ENCODE measurements around the gene GTF3C2. TPM values are rescaled to one million over a fixed set of nuclear protein-coding genes. Genes with fewer than 3 reads are reported as not detected.
A peak's percentile ranks its signal among the peaks of the same experiment; 100 is the strongest.

Gene GTF3C2
- total and polyA plus RNA-seq, 2 of the 13 experiments (the other 11 are each of a cell fraction or from before 2014, with no cell fraction given) = 77.5 to 130 TPM

DNA sequence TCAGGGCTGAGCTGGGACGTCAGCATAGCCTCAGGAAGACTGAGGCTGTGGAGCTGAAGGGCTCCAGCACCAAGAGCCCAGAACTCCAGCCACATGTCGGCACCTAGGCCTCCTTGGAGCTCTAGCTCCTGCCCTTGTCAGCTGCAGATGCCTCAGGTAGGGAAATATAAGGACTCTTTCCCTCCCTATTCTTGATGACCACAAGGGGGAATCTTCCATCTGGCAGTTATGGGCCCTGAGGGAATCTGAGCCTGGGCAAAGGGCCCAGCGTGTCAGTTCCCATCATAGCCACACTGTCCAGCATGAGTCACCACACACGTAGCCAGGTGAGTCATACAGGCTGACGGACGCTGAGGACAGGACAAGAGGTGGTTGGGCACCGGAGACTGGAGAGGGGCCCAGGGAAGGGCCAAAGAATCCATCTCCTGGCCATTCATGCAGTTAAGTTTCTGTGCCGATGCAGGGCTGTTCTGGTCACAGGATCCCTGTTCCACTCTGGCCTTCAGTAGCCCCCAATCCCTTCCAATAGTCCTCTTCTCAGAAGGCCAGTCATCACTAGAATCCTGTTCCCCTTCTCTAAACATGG lies 35.5 kb downstream of the GTF3C2 start (continued):
- TF ChIP-seq, protein P1, sequence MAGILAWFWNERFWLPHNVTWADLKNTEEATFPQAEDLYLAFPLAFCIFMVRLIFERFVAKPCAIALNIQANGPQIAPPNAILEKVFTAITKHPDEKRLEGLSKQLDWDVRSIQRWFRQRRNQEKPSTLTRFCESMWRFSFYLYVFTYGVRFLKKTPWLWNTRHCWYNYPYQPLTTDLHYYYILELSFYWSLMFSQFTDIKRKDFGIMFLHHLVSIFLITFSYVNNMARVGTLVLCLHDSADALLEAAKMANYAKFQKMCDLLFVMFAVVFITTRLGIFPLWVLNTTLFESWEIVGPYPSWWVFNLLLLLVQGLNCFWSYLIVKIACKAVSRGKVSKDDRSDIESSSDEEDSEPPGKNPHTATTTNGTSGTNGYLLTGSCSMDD (CRISPR knock-in tag; IDR thresholded peaks at IDR 0.05) = no peak
- no peak for TF ChIP-seq HNRNPUL1 (IDR thresholded peaks at IDR 0.05; ENCODE audit: low read depth, low read length)
- TF ChIP-seq, protein P2, sequence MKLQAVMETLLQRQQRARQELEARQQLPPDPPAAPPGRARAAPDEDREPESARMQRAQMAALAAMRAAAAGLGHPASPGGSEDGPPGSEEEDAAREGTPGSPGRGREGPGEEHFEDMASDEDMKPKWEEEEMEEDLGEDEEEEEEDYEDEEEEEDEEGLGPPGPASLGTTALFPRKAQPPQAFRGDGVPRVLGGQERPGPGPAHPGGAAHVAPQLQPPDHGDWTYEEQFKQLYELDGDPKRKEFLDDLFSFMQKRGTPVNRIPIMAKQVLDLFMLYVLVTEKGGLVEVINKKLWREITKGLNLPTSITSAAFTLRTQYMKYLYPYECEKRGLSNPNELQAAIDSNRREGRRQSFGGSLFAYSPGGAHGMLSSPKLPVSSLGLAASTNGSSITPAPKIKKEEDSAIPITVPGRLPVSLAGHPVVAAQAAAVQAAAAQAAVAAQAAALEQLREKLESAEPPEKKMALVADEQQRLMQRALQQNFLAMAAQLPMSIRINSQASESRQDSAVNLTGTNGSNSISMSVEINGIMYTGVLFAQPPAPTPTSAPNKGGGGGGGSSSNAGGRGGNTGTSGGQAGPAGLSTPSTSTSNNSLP (IDR thresholded peaks at IDR 0.05; ENCODE audit: low read depth, low read length) = peak; percentile 87
- no peak for TF ChIP-seq ZNF546 (CRISPR knock-in tag; conservative IDR thresholded peaks at IDR 0.05)
- TF ChIP-seq DR1 (CRISPR knock-in tag; IDR thresholded peaks at IDR 0.05) = no peak; the same call in 1 of the 2 replicates
- TF ChIP-seq, protein P3, sequence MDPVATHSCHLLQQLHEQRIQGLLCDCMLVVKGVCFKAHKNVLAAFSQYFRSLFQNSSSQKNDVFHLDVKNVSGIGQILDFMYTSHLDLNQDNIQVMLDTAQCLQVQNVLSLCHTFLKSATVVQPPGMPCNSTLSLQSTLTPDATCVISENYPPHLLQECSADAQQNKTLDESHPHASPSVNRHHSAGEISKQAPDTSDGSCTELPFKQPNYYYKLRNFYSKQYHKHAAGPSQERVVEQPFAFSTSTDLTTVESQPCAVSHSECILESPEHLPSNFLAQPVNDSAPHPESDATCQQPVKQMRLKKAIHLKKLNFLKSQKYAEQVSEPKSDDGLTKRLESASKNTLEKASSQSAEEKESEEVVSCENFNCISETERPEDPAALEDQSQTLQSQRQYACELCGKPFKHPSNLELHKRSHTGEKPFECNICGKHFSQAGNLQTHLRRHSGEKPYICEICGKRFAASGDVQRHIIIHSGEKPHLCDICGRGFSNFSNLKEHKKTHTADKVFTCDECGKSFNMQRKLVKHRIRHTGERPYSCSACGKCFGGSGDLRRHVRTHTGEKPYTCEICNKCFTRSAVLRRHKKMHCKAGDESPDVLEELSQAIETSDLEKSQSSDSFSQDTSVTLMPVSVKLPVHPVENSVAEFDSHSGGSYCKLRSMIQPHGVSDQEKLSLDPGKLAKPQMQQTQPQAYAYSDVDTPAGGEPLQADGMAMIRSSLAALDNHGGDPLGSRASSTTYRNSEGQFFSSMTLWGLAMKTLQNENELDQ (CRISPR knock-in tag; IDR thresholded peaks at IDR 0.05; ENCODE audit: borderline replicate concordance) = no peak
- TF ChIP-seq RFXANK (CRISPR knock-in tag; IDR thresholded peaks at IDR 0.05) = 0 out of 2 replicates have a peak, but pooled peaks have one; percentile 39
- no peak for TF ChIP-seq POLR2AphosphoS2 (IDR thresholded peaks at IDR 0.05; ENCODE audit: low read depth, low read length)
- peak; percentile 86; the same call in 1 of the 2 replicates for TF ChIP-seq TOE1 (CRISPR knock-in tag; IDR thresholded peaks at IDR 0.05)
- TF ChIP-seq ZNF775 (CRISPR knock-in tag; IDR thresholded peaks at IDR 0.05; ENCODE audit: borderline replicate concordance) = no peak
- no peak for TF ChIP-seq EED (CRISPR knock-in tag; IDR thresholded peaks at IDR 0.05)
- TF ChIP-seq HNRNPK (IDR thresholded peaks at IDR 0.05; ENCODE audit: low read depth, low read length, poor library complexity, severe bottlenecking) = no peak
- TF ChIP-seq FIP1L1 (IDR thresholded peaks at IDR 0.05; ENCODE audit: borderline replicate concordance, insufficient read depth, low read depth, low read length) = no peak
- TF ChIP-seq, protein P4, sequence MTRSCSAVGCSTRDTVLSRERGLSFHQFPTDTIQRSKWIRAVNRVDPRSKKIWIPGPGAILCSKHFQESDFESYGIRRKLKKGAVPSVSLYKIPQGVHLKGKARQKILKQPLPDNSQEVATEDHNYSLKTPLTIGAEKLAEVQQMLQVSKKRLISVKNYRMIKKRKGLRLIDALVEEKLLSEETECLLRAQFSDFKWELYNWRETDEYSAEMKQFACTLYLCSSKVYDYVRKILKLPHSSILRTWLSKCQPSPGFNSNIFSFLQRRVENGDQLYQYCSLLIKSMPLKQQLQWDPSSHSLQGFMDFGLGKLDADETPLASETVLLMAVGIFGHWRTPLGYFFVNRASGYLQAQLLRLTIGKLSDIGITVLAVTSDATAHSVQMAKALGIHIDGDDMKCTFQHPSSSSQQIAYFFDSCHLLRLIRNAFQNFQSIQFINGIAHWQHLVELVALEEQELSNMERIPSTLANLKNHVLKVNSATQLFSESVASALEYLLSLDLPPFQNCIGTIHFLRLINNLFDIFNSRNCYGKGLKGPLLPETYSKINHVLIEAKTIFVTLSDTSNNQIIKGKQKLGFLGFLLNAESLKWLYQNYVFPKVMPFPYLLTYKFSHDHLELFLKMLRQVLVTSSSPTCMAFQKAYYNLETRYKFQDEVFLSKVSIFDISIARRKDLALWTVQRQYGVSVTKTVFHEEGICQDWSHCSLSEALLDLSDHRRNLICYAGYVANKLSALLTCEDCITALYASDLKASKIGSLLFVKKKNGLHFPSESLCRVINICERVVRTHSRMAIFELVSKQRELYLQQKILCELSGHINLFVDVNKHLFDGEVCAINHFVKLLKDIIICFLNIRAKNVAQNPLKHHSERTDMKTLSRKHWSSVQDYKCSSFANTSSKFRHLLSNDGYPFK (CRISPR knock-in tag; IDR thresholded peaks at IDR 0.05; ENCODE audit: borderline replicate concordance) = peak; percentile 80; the same call in 1 of the 2 replicates
- peak; percentile 97; the same call in 2 of the 3 replicates for TF ChIP-seq MXI1 (IDR thresholded peaks at IDR 0.05; ENCODE audit: borderline replicate concordance, low read depth, low read length)
- TF ChIP-seq, protein P5, sequence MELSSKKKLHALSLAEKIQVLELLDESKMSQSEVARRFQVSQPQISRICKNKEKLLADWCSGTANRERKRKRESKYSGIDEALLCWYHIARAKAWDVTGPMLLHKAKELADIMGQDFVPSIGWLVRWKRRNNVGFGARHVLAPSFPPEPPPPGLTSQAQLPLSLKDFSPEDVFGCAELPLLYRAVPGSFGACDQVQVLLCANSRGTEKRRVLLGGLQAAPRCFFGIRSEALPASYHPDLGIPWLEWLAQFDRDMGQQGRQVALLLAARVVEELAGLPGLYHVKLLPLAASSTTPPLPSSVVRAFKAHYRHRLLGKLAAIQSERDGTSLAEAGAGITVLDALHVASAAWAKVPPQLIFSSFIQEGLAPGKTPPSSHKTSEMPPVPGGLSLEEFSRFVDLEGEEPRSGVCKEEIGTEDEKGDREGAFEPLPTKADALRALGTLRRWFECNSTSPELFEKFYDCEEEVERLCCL (CRISPR knock-in tag; IDR thresholded peaks at IDR 0.05; ENCODE audit: borderline replicate concordance) = no peak
- peak; percentile 85 for TF ChIP-seq ARNT2 (CRISPR knock-in tag; IDR thresholded peaks at IDR 0.05; ENCODE audit: low read depth)
- TF ChIP-seq, protein P6, sequence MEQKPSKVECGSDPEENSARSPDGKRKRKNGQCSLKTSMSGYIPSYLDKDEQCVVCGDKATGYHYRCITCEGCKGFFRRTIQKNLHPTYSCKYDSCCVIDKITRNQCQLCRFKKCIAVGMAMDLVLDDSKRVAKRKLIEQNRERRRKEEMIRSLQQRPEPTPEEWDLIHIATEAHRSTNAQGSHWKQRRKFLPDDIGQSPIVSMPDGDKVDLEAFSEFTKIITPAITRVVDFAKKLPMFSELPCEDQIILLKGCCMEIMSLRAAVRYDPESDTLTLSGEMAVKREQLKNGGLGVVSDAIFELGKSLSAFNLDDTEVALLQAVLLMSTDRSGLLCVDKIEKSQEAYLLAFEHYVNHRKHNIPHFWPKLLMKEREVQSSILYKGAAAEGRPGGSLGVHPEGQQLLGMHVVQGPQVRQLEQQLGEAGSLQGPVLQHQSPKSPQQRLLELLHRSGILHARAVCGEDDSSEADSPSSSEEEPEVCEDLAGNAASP (CRISPR knock-in tag; IDR thresholded peaks at IDR 0.05; ENCODE audit: borderline replicate concordance) = peak; percentile 12
